ENCODE results near the gene CDSN. TPM values are rescaled to one million over a fixed set of nuclear protein-coding genes. Genes with fewer than 3 reads are reported as not detected.
A peak's percentile ranks its signal among the peaks of the same experiment; 100 is the strongest.

The CDSN gene
- total RNA-seq, 3 donors from 2014 or later = 0.59 TPM; not detected in 2

- no peaks in the 10 kb centered on the region for H3K27me3 ChIP-seq
- DNase-seq (ENCODE audit: low spot score in 2 of 2) = peak in 1 of 2 donors; percentile 70
- TF ChIP-seq CTCF (IDR thresholded peaks at IDR 0.05) = peak; percentile 64 to 76 (median 66)
- no peak for TF ChIP-seq POLR2AphosphoS5 (IDR thresholded peaks at IDR 0.05)
- no peak overlapping the region for H3K27ac ChIP-seq
- H3K36me3 ChIP-seq = no peaks in the 10 kb centered on the region
- peaks cover 0 to 6% of the 10 kb centered on the region in 2 donors for H3K4me1 ChIP-seq
- no peaks in the 10 kb centered on the region for H3K9me3 ChIP-seq
- H3K4me3 ChIP-seq = no peak overlapping the region
- intact Hi-C loops (cut with DNase I; ENCODE audit: low total_unique reads) = loop anchor here (10.0 kb wide), 1 partner anchor 247 kb away; no protein-coding TSS in a partner anchor
These were observed 7.9 kb upstream of the CDSN start for GRCh38 chr6:31128093-31128676.

GRCh38 chr6:31126396-31127175 lies 6.3 kb upstream of the CDSN start:
- Histone ChIP-seq H3K9me3 (no peaks in the 10 kb centered on the region), H3K4me3 (no peak overlapping the region), H3K27me3 (no peaks in the 10 kb centered on the region), H3K36me3 (no peaks in the 10 kb centered on the region), H3K27ac (peak overlapping the region; percentile 80 to 88), H3K4me1 (peaks cover 0 to 8% of the 10 kb centered on the region in 2 donors)
- TF ChIP-seq CTCF (IDR thresholded peaks at IDR 0.05) (no peak), POLR2AphosphoS5 (IDR thresholded peaks at IDR 0.05) (no peak), POLR2A (IDR thresholded peaks at IDR 0.05) (no peak)
- no peak for DNase-seq (ENCODE audit: low spot score in 2 of 2)
- intact Hi-C loops (cut with DNase I; ENCODE audit: low total_unique reads) = loop anchor here (10.0 kb wide), 1 partner anchor 248 kb away; no protein-coding TSS in a partner anchor

- Histone ChIP-seq H3K27ac (peak overlapping the region; percentile 80 to 88), H3K9me3 (no peaks in the 10 kb centered on the region), H3K27me3 (no peaks in the 10 kb centered on the region), H3K36me3 (no peaks in the 10 kb centered on the region), H3K4me3 (no peak overlapping the region), H3K4me1 (peaks cover 1 to 8% of the 10 kb centered on the region in 2 donors)
- TF ChIP-seq POLR2AphosphoS5 (IDR thresholded peaks at IDR 0.05) (no peak), CTCF (IDR thresholded peaks at IDR 0.05) (no peak), POLR2A (IDR thresholded peaks at IDR 0.05) (no peak)
- DNase-seq (ENCODE audit: low spot score in 2 of 2) = peak in 1 of 2 donors; percentile 52
- intact Hi-C loops (cut with DNase I; ENCODE audit: low total_unique reads) = loop anchor here (10.0 kb wide), 1 partner anchor 249 kb away; no protein-coding TSS in a partner anchor
These were observed 5.5 kb upstream of the CDSN start for GRCh38 chr6:31125586-31126363.

GRCh38 chr6:31125162-31125561 lies 4.9 kb upstream of the CDSN start:
- no peaks in the 10 kb centered on the region for H3K9me3 ChIP-seq
- H3K4me1 ChIP-seq = peaks cover 7 to 8% of the 10 kb centered on the region in 2 donors
- no peak overlapping the region for H3K4me3 ChIP-seq
- DNase-seq (ENCODE audit: low spot score in 2 of 2) = peak; percentile 90 to 95
- TF ChIP-seq POLR2AphosphoS5 (IDR thresholded peaks at IDR 0.05) (peak in 2 of 3 donors; percentile 46 to 61), POLR2A (IDR thresholded peaks at IDR 0.05) (no peak), CTCF (IDR thresholded peaks at IDR 0.05) (no peak)
- intact Hi-C loops (cut with DNase I; ENCODE audit: low total_unique reads) = loop anchor here (10.0 kb wide), 1 partner anchor 250 kb away; no protein-coding TSS in a partner anchor
- H3K27me3 ChIP-seq = no peaks in the 10 kb centered on the region
- no peaks in the 10 kb centered on the region for H3K36me3 ChIP-seq
- H3K27ac ChIP-seq = peak overlapping the region; percentile 80 to 88

Measured in breast epithelium (tissue), 4 donors.